ENCODE data around the gene POU6F2.

POU6F2 gene

DNA sequence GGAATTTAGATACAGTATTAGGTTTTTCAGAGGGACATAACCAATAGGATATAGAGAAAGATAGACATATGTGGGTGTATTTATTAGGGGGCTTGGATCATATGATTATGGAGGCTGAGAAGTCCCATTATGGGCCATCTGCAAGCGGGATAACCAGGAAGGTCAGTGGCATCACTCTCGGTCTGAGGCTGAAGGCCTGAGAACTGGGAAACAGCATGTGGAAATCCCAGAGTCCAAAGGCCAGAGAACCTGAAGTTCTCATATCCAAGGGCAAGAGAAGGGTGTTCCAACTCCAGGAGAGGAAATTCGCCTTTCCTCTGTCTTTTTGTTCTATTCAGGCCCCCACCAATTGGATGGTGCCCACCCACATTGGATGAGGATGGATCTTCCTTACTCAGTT is 180.7 kb downstream of the POU6F2 start:
- Histone ChIP-seq H3F3A (ENCODE audit: low read depth) (no peaks in the 10 kb centered on the region), H3K9ac (ENCODE audit: low read depth, low read length, poor library complexity, severe bottlenecking) (no peak overlapping the region), H3K4me1 (ENCODE audit: insufficient read depth, low read length, poor library complexity, severe bottlenecking) (no peaks in the 10 kb centered on the region), H3K27me3 (ENCODE audit: insufficient read depth, low read length, poor library complexity, severe bottlenecking) (no peaks in the 10 kb centered on the region), H3K79me2 (ENCODE audit: insufficient read depth, low read length) (no peaks in the 10 kb centered on the region), H2AFZ (ENCODE audit: low read length) (no peak overlapping the region), H3K9me3 (ENCODE audit: insufficient read depth, low read depth, low read length) (no peaks in the 10 kb centered on the region), H3K9me2 (replicated peaks; ENCODE audit: low read depth, low read length) (no peaks in the 10 kb centered on the region), H3K36me3 (ENCODE audit: insufficient read depth, low read length) (no peaks in the 10 kb centered on the region), H3K4me2 (ENCODE audit: low read depth, low read length, poor library complexity, severe bottlenecking) (no peak overlapping the region), H3K4me3 (ENCODE audit: low read length, poor library complexity, severe bottlenecking) (no peak overlapping the region), H4K20me1 (ENCODE audit: insufficient read depth, low read length, poor library complexity, severe bottlenecking) (no peaks in the 10 kb centered on the region)
- TF ChIP-seq, protein P1, sequence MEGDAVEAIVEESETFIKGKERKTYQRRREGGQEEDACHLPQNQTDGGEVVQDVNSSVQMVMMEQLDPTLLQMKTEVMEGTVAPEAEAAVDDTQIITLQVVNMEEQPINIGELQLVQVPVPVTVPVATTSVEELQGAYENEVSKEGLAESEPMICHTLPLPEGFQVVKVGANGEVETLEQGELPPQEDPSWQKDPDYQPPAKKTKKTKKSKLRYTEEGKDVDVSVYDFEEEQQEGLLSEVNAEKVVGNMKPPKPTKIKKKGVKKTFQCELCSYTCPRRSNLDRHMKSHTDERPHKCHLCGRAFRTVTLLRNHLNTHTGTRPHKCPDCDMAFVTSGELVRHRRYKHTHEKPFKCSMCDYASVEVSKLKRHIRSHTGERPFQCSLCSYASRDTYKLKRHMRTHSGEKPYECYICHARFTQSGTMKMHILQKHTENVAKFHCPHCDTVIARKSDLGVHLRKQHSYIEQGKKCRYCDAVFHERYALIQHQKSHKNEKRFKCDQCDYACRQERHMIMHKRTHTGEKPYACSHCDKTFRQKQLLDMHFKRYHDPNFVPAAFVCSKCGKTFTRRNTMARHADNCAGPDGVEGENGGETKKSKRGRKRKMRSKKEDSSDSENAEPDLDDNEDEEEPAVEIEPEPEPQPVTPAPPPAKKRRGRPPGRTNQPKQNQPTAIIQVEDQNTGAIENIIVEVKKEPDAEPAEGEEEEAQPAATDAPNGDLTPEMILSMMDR (conservative IDR thresholded peaks at IDR 0.05; ENCODE audit: low read length) = no peak
- TF ChIP-seq EZH2phosphoT487 (IDR thresholded peaks at IDR 0.05; ENCODE audit: borderline replicate concordance) = no peak

DNA sequence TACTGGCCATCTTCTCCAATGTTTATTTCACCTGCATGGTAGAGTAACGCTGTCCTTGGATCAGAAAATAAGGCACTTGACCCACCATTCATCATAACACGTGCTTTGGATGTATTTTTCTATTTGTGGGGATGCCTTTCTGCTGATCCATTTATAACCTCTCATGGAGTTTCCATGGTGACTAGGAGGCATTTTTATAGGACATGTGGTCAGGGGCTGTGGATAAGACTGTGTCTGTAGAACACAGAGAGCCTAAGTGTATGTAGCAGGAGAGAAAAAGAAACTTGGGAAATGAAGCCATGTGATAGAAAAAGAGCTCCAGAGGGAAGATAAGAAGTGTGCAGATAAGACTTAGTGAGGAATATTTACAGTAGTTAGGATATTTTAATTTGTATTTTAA is 184.2 kb downstream of the POU6F2 start:
- no peaks in the 10 kb centered on the region for H3K9me2 ChIP-seq (replicated peaks; ENCODE audit: low read depth, low read length)
- no peaks in the 10 kb centered on the region for H3K79me2 ChIP-seq (ENCODE audit: insufficient read depth, low read length)
- H3F3A ChIP-seq (ENCODE audit: low read depth) = no peaks in the 10 kb centered on the region
- H3K4me3 ChIP-seq (ENCODE audit: low read length, poor library complexity, severe bottlenecking) = no peak overlapping the region
- no peak for TF ChIP-seq EZH2phosphoT487 (IDR thresholded peaks at IDR 0.05; ENCODE audit: borderline replicate concordance)
- TF ChIP-seq, protein P1 (conservative IDR thresholded peaks at IDR 0.05; ENCODE audit: low read length) = no peak
- H3K4me2 ChIP-seq (ENCODE audit: low read depth, low read length, poor library complexity, severe bottlenecking) = no peak overlapping the region
- H3K9me3 ChIP-seq (ENCODE audit: insufficient read depth, low read depth, low read length) = no peaks in the 10 kb centered on the region
- no peaks in the 10 kb centered on the region for H3K36me3 ChIP-seq (ENCODE audit: insufficient read depth, low read length)
- H3K27me3 ChIP-seq (ENCODE audit: insufficient read depth, low read length, poor library complexity, severe bottlenecking) = no peaks in the 10 kb centered on the region
- no peak overlapping the region for H2AFZ ChIP-seq (ENCODE audit: low read length)
- H3K9ac ChIP-seq (ENCODE audit: low read depth, low read length, poor library complexity, severe bottlenecking) = no peak overlapping the region
- H3K4me1 ChIP-seq (ENCODE audit: insufficient read depth, low read length, poor library complexity, severe bottlenecking) = no peaks in the 10 kb centered on the region
- no peaks in the 10 kb centered on the region for H4K20me1 ChIP-seq (ENCODE audit: insufficient read depth, low read length, poor library complexity, severe bottlenecking)

DNA sequence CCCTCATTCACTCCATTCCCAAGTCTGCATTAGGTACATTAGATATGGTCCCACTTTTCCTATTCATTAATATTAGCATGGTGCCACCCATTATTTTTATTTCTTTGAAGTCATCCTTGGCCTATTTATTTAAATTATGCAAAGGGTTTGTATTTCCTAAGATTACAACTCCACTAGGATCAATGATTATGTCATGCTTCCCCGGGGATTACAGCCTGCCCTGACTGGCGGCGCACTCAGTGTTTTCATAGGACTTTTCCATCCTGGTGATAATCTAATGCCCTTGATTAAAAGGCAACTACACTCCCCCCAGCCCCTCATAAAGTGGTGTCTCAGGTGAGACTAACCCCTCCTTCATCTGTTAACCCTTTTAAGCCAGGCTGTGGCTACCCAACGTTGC is 187.2 kb downstream of the POU6F2 start:
- H3K9ac ChIP-seq (ENCODE audit: low read depth, low read length, poor library complexity, severe bottlenecking) = no peak overlapping the region
- H3K36me3 ChIP-seq (ENCODE audit: insufficient read depth, low read length) = no peaks in the 10 kb centered on the region
- no peaks in the 10 kb centered on the region for H3F3A ChIP-seq (ENCODE audit: low read depth)
- no peak overlapping the region for H2AFZ ChIP-seq (ENCODE audit: low read length)
- no peaks in the 10 kb centered on the region for H3K27me3 ChIP-seq (ENCODE audit: insufficient read depth, low read length, poor library complexity, severe bottlenecking)
- H3K4me1 ChIP-seq (ENCODE audit: insufficient read depth, low read length, poor library complexity, severe bottlenecking) = no peaks in the 10 kb centered on the region
- H3K79me2 ChIP-seq (ENCODE audit: insufficient read depth, low read length) = no peaks in the 10 kb centered on the region
- no peaks in the 10 kb centered on the region for H4K20me1 ChIP-seq (ENCODE audit: insufficient read depth, low read length, poor library complexity, severe bottlenecking)
- H3K4me3 ChIP-seq (ENCODE audit: low read length, poor library complexity, severe bottlenecking) = no peak overlapping the region
- TF ChIP-seq, protein P1 (conservative IDR thresholded peaks at IDR 0.05; ENCODE audit: low read length) = no peak
- no peak for TF ChIP-seq EZH2phosphoT487 (IDR thresholded peaks at IDR 0.05; ENCODE audit: borderline replicate concordance)
- H3K4me2 ChIP-seq (ENCODE audit: low read depth, low read length, poor library complexity, severe bottlenecking) = no peak overlapping the region
- no peaks in the 10 kb centered on the region for H3K9me3 ChIP-seq (ENCODE audit: insufficient read depth, low read depth, low read length)
- no peaks in the 10 kb centered on the region for H3K9me2 ChIP-seq (replicated peaks; ENCODE audit: low read depth, low read length)

All from Loucy (cell line).